GM20431 (cell line): ENCODE results near the gene CIDEB.

Experiments used
- in situ Hi-C: fragments of 300-500 bp; cut with MseI, MboI; formaldehyde crosslinking; loops from one replicate; pipeline ENCODE4 v1.15.0; 2020; ENCODE audit warnings: low sequenced_read_pairs; ENCODE audit not compliant: unreplicated experiment

The CIDEB gene

DNA sequence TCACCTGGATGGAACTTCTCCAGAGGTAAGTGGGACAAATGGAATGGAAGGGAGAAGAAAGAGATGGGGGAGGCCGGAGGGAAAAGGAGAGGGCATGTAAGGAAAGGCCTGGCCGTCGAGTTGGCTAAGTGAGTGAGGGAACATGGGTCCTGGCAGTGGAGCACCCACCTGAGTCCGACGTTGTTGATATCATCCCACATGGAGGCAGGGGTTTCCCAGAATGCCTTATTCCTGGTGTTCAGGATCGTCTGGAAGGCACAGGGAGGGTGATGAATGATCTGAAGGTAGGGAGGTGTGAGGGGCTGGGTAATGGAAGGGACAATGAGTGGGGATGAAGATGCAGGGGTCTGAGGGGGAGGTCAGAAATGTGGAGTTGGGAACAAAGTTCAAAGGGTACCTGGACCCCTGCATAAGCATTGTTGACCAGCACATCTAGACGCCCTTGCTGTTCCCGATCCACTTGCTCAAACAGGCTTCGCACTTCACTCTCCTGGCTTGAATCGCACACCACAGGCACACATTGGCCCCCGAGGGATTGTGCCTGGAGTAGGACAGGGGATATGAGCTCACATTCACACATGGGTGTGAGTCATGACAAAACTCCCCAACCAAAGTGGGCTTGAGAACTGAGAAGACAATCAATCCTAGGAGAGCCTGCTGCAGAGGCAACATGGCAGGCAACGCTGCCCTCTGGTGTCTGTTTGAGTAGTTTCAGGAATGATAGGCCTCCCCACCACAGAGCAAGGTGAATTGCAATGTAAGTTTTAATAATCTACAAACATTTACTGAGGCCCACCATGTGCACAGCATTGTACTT lies 11.2 kb downstream of the CIDEB start:
- in situ Hi-C loops = no loop called here

DNA sequence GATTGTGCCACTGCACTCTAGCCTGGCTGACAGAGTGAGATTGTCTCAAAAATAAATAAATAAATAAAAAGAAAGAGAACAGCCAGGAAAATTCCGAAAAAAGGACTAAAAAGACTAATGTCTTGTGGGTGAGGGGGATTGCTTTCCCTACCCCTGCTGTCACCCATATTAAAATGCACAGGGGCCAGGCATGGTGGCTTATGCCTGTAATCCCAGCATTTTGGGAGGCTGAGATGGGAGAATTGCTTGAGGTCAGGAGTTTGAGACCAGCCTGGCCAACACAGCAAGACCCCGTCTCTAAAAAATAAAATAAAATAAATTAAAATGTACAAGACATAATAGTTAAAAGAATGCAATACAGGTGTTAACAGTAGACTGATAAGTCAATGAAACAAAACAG lies 14.3 kb downstream of the CIDEB start:
- in situ Hi-C loops = no loop called here

DNA sequence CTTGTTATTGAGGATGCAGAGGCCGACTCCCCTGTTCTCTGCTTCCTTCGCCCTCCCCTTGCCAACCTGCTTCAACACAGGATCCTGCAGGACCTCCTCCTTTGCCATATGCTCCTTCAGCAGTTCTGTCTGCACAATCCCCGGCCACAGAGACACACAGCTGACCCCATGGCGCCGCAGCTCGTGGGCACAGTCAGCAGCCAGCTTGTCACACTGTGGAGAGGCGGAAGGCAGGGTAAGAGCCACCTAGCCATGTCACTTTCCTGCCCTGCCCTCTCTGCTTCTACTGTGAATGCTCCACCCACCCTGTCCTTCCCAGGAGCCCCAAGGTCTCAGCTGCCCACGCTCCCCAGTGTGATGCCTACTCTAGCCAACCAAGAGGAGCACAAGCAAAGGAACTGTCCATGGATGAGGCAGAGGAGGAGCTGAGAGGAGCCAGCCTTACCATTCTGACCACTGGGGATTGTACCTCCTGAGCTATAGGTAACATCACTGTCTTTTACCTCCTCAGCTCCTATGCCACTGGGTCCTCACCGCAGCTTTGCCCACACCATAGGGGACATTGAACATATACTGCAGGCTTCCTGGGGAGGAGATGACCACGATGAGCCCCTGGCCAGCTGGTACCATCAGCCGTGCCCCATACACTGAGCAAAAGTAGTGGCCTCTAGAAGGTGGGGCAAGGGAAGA lies 15.5 kb downstream of the CIDEB start:
- in situ Hi-C loops = no loop called here

DNA sequence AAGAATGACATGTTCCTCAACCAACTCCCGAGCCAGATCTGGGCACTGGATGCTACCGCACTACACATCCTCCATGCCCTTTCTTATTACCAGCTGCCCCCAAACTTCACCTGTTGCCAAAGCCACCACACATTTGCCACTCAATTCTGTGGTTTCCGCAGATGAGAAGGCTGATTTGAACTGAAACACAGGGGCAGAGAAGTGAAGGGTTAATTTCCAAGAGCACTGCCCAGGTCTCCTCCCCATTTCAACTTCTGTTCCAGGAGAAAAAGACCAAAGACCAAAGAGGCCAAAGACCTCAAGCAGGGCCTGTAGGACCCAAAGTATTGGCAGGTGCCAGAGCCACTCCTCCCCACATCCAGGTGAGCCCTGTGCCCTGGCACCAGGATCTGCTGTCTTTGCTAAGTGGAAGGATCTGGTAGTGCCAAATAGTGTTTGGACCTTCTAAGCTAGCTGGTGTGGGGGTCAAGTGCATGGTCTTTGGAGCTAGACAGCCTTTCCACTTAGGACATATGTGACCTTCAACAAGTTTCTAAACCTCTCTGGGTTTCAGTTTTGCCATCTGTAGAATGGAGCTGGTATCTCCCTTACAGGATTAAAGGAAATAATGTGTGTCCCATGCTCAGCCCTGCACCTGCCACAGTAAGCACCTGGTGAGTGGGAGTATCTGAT lies 16.2 kb downstream of the CIDEB start:
- in situ Hi-C loops = no loop called here

DNA sequence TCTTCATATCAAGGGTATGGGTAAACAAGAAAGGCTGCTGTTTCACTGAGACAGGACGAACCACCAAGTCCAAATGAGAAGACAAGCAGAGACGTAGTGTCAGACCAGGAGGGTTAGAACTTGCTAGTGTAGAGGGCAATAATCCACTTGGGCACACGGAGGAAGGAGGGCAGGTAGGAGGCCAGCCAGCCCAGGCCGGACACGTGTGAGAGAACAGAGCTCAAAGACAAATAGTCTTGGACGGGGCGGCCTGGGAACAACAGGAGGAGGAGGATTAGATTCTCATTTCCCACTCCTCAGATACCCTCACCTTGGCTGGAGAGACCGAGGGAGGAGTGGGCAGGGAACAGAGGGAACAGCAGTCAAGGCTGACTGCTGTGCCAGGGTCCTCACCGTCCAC lies 17.0 kb downstream of the CIDEB start:
- in situ Hi-C loops = no loop called here

DNA sequence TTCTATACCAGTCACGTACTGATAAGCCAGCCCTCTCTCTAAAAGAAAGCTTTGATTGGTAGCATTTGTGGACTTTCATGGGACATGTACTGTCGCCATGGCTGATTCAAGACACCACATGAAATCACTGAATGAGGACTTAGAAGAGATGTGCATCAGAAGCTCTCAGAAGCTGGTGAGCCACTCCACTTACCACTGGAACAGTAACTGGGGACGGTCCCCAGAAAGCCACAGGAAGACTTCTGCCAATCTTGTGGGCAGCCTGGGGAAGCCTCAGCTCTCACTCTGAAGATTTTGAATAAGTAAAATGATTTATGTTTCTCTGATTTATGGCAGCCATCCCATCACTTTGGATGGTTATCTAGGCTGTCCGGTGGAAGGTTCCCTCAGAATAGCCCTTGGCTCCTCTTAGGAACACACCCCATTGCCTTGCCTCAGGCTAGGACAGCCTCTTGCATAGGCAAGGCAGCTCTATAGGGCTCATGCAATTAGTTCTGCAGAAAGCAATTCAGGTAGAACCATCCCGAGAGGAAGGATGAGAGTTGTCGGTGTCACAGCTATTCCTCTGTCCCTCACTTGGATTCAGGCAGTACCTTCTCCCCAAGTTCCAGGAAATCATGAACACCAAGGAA lies 18.0 kb downstream of the CIDEB start:
- in situ Hi-C loops = no loop called here

DNA sequence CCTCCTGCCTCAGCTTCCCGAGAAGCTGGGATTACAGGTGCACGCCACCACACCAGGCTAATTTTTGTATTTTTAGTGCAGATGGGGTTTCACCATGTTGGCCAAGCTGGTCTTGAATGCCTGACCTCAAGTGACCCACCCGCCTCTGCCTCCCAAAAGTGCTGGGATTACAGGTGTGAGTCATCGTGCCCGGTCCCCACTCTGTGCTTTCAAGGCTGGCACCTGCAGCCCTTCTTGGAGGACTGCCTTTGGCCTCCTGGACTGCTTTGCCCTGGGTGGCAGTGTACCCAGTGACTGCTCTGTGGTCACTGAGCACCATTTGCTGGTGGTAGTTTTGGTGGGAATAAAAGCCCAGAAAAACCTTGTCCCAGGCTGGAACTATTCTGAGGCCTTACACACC lies 20.8 kb downstream of the CIDEB start:
- in situ Hi-C loops = no loop called here

DNA sequence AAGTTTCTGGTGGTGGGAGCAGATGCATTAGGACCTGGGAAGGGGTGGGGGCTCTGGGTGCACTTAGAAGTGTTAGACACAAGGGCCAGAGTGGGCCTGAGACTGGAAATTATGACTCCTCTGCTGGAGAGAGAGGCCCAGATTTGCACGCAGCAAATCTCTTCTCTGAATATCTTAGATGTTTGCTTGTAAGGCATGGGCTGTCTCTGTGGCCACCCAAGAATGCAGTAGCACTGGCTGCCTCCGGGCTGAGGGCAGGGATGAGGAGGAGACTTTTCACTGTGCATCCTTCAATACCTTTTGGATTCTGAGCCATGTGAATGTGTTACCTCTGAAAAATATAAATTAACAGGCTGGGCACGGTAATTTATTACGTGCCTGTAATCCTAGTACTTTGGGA lies 22.4 kb downstream of the CIDEB start:
- in situ Hi-C loops = no loop called here

DNA sequence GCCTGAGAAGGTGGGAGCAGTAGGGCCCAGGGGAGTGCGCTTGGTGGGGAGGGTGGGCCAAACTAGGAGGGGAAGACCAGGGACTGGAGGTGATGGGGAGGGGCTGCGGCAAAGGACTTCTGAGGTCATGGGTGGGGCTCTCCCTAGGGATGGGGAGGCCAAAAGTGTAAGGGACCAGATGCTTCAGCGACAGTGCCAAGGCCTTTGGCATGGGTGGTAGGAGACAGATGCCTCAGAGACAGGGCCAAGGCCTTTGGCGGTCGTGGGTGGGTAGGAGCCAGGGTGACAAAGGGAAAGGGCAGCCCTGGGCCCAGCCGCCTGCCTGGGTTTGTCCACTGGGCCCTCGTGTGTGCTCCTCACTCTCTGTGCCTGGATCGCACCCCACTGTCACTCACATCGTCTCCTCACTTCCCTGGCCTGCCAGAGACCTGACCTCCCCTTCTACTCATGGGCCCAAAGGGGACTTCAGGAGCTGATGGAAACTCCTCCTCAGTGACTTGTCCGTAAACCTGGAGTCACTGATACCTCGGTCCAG lies 23.2 kb downstream of the CIDEB start:
- in situ Hi-C loops = no loop called here

DNA sequence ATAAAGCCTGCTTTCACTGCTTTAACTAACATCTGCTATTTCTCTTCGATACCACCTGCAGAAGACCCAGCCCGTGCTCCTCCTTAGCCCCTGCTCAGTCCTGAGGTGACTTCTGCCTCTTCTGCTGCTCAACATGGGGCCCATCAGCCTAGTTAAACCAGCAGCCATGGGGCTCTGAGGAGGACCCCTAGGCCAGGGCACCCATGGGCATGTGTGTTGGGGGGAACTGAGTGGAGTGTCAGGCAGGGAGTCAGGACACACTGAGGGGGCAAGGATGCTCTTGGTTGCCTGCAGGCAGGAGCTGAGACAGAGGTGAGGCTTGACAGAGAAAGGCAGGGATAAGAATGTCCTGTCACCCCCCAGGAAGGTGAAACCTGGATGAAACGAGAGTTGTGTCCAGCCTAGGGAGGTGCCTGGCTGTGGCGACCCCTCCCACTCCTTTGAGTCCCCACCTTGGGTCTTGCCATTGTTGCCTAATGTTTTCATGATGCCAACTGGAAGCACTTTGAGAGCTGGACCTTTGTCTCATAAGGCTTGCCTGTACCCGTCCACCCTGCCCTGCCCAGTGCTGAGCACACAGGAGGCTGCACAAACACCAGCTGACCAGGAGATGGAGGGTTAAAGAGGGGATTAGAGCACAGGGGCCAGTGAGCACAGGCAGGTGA lies 23.8 kb downstream of the CIDEB start:
- in situ Hi-C loops = no loop called here

DNA sequence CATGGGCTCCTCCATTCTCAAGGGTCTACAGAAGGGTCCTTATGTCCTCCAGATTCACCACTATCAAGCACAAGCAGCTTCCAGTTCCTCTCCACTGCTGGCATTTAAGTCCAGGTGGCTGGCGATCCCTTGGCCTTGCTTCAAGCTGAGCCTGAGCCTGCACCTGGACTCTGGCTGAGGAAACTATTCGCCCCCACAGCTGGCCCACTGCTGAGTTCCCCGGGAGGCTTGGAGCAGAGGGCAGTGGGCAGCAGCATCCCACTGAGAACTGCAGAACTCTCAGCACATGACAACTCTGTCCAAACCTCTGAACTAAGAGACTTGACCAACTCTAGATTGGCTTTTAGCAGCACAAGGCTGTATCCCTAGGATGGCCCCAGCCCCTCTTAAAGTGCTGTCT lies 25.0 kb downstream of the CIDEB start:
- in situ Hi-C loops = no loop called here

DNA sequence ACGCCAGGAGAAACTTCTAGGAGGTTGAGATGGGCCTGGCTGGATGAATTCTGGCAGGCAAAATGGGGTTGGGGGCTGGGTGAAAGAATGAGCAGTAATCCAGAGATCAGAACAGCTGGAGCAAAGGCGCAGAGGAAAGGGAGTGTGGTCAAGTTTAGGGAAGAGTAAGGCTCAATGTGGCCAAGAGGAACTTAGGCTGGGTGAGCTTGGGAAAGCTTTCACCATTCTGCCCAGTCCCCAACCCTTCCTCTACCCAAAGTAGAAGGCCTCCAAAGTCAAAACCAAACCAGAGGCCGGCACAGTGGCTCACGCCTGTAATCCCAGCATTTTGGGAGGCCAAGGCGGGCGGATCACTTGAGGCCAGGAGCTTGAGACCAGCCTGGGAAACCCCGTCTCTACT lies 26.1 kb downstream of the CIDEB start:
- in situ Hi-C loops = no loop called here

DNA sequence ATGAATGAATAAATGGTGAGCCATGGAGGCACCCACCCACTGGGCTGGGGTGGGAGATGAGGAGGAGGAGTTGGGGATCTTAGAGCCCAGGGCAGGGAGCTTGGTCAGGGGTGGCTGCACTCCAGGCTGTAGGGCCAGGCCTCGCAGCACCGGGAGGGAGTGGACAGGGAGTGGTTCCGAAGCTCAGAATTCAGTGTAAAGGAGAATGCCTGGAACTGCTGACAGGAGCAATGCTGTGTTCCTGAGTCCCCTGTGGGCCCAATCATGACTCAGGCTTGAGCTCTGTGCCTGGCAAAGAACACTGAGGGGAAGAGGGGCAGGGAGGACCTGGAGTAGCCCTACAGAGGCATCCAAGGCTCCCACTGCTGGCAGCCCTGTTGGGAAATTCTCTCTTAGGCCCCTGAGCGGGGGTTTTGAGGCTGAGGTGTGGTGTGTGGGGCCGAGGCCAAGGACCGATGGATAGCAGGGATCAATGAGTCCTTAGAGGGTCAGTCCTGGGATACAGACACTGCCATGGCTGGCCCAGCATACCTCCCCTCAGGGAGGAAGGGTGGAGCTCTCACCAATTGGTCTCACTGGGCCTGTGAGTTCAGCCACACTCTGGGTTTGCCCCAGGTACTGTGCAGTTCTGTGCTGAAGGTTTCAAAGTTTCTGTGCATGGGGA lies 26.8 kb downstream of the CIDEB start:
- in situ Hi-C loops = no loop called here

DNA sequence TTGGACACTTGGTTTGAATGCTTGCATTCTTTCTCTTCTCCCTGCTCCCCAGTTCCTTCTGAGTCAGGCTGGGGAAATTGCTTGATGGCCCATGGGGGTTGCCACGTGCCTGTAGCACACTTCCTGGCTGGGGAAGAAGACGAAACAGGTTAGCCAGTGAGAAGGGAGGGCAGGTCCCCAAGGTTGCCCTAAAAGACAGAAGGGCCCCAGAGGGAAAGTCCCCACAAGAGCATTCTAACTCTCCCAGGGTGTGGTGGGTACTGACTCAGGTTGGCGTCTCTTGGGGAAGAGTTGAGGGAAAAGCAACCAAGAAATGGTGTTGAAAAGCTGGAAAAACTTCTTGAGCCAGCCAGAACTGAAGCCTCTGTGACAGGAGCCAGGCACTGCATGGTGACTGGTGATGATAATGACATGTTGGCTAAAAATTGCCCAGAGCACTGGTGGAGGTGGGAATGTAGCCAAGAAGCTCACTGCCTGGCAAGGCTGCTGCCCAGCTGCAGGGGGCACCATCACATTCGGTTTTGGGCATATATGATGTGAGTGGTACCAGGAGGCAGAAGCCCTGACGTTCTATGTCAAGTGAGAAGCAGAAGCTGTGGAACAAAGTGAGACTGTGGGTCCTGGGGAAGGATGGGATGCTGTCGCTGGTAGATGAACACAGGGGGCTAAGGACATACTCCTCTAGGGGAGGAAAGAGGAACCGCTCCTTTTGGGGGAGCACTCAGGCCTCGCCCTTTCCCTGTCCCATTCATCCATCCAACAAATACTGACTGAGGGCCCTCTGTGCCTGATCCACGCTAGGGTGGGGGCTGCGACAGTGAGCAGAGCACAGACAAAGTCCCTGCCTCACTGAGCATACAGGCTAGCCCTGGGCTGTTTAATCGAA lies 28.2 kb downstream of the CIDEB start:
- in situ Hi-C loops = no loop called here

DNA sequence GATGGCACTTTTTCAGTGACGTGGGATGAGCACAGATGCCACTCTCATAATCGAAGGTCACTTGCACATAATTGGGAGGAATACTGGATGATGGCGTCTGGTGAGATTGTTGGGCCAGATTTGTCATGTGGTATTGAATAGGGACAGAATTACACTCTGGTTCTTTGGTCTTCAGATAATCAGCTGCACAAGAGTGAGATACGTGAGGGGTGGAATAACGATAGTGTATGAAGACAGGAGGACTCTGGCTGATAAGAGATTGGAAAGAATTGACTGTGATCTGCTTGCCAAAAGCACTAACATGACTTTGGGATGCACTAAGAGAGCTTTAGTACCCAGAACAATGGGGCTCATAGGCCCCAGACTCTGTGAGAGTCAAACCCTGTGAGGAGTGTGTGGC lies 29.4 kb downstream of the CIDEB start:
- in situ Hi-C loops = no loop called here

DNA sequence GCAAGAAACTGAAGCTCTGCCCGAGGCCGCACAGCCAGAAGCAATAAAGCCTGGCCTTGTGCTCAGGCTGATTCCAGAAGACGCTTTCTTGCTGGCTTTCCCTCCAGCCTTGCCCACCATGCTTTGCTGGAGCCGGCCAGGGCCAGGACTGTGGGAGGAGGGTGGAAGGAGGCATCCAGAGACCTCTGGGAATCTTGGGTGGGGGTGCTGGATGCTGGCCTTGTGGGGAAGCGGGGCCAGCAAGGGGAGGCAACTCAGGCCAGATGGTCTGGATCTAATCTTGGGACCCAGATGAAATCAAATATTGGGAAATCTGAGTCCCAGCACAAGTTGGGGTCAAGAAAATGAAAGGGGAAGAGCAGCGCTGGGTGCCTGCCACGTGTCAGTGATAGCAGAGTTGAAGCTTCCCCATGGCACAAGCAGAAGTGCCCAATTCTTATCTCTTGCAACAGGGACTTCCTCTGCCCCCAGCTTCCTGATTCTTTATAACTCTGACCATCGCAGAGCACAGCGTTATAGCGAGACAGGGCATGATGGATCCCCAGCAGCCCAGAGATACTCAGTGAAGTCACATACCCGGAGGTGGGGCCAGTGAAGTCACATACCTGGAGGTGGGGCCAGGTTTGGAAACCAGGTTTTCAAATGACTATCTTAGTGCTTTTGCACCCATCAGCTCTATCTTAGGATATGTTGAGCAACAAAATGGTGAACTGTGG lies 30.0 kb downstream of the CIDEB start:
- in situ Hi-C loops = no loop called here

DNA sequence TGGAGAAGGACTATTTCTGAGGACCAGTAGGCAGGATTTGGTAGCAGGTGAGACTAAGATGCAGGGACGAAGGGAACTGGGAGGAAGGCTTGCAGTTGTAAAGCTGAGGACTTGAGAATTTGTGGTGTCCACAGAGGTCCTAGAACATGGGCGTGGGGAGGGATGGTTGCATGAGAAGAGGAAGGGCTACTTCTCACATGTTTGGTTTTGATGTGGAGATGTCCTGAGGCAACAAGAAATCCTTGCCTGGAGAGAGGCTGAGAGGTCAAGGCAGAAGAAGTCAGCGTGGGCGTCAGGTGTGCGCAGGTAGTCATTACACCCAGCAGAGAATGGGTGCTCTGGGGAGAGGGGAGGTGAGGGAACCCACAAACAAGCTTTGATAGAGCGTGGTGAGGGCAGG lies 30.7 kb downstream of the CIDEB start:
- in situ Hi-C loops = no loop called here

DNA sequence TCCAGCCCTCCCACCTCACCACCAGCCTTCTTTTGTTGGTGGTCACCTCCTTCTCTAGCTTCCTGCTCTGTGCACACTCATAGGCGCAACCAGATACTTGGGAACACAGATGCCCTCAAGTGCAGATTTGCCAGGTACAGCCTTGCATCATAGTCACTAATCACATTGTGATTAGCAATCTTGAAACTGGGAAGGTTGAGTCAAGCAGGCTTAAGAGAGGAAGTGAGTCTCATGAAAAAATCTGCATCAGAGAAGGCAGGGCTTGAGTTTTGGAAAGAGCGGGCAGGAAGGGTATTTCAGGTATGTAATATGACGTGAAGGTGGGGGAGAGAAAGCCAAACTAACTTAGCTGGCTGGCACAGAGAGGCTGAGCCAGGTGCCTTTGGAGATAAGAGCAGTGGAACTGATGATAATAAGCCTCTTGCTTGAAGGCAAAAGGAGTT lies 33.7 kb downstream of the CIDEB start:
- in situ Hi-C loops = no loop called here
